A549 (cell line): ENCODE data around the gene GMPS.

ENCODE experiments used
- CEBPB ChIP-seq, 2 experiments: fragments of >200 bp in 1 of 2; sonication (Bioruptor Twin) in 1 of 2; formaldehyde crosslinking in 1 of 2; IDR thresholded peaks; 2 replicates each; pipeline ENCODE4 v1.6.1; 2012 to 2016
- HDAC2 ChIP-seq: fragments of 200-600 bp; sonication (generic); IDR thresholded peaks from 2 replicates; pipeline ENCODE4 v1.6.1; 2016
- POLR2A ChIP-seq: IDR thresholded peaks from 2 replicates; pipeline ENCODE4 v1.6.1; 2012; ENCODE audit warnings: mild to moderate bottlenecking, low read length
- RAD21 ChIP-seq, 2 experiments: fragments of >200 bp in 1 of 2; sonication (Bioruptor Twin) in 1 of 2; formaldehyde crosslinking in 1 of 2; IDR thresholded peaks in 1 of 2; conservative IDR thresholded peaks in 1 of 2; 2 replicates in 1 of 2; 3 replicates in 1 of 2; pipeline ENCODE4 v1.6.1; 2012 to 2018; ENCODE audit warnings: inconsistent platforms in 1 of 2
- TF ChIP-seq, protein P1 (sequence below): fragments of >200 bp; sonication (Bioruptor Twin); formaldehyde crosslinking; IDR thresholded peaks from 3 replicates; pipeline ENCODE4 v1.5.1; 2016
- TF ChIP-seq, protein P2 (sequence below): fragments of >200 bp; sonication (Bioruptor Twin); formaldehyde crosslinking; IDR thresholded peaks from 2 replicates; pipeline ENCODE4 v1.6.1; 2016

DNA sequence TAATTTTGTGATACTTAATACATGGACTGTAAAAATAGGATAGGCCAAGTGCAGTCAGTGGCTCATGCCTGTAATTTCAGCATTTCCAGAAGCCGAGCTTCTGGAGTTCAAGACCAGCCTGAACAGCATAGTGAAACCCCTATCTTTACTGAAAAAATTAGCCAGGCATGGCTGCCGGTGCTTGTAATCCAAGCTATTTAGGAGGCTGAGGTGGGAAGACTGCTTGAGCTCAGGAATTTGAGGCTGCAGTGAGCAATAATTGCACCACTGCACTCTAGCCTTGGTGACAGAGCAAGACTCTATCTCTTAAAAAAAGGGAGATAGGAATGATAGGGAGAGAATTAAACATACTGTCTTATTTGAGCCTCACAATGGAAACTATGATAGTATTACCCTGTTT lies 51.0 kb downstream of the GMPS start:
- TF ChIP-seq, protein P1, sequence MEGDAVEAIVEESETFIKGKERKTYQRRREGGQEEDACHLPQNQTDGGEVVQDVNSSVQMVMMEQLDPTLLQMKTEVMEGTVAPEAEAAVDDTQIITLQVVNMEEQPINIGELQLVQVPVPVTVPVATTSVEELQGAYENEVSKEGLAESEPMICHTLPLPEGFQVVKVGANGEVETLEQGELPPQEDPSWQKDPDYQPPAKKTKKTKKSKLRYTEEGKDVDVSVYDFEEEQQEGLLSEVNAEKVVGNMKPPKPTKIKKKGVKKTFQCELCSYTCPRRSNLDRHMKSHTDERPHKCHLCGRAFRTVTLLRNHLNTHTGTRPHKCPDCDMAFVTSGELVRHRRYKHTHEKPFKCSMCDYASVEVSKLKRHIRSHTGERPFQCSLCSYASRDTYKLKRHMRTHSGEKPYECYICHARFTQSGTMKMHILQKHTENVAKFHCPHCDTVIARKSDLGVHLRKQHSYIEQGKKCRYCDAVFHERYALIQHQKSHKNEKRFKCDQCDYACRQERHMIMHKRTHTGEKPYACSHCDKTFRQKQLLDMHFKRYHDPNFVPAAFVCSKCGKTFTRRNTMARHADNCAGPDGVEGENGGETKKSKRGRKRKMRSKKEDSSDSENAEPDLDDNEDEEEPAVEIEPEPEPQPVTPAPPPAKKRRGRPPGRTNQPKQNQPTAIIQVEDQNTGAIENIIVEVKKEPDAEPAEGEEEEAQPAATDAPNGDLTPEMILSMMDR: no peak
- TF ChIP-seq, protein P2, sequence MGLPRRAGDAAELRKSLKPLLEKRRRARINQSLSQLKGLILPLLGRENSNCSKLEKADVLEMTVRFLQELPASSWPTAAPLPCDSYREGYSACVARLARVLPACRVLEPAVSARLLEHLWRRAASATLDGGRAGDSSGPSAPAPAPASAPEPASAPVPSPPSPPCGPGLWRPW: no peak
- TF ChIP-seq CEBPB (IDR thresholded peaks at IDR 0.05): no peak
- no peak for TF ChIP-seq POLR2A
- no peak for TF ChIP-seq RAD21 (conservative IDR thresholded peaks at IDR 0.05 in 1 of 2, IDR thresholded peaks at IDR 0.05 in 1 of 2)
- TF ChIP-seq HDAC2: no peak
